SH-SY5Y (cell line): Measurements from ENCODE around the gene STOM.

Experiments used
- GATA2 ChIP-seq: IDR thresholded peaks from 2 replicates; pipeline ENCODE4 v1.6.1; 2011; ENCODE audit warnings: mild to moderate bottlenecking, low read depth, low read length
- GATA3 ChIP-seq: IDR thresholded peaks from 2 replicates; pipeline ENCODE4 v1.6.1; 2011; ENCODE audit warnings: low read depth, mild to moderate bottlenecking, low read length, moderate library complexity

GRCh38 chr9:121331549-121331948, 38.5 kb downstream of the STOM start:
- TF ChIP-seq GATA3 (no peak), GATA2 (no peak)
